HG03064 (cell line): ENCODE data around the gene DOCK4.
A peak's percentile ranks its signal among the peaks of the same experiment; 100 is the strongest.
"Not testable (repeated sequence)": the region's sequence is repeated elsewhere in the genome, so short reads cannot be mapped to it uniquely, and the experiment has no call there.

ENCODE experiments used
- ATAC-seq: cut with Tn5 transposase; IDR thresholded peaks from one replicate; pipeline ENCODE4 v1.9.1; 2021; ENCODE audit warnings: low read depth; ENCODE audit not compliant: unreplicated experiment

DOCK4 gene, protein sequence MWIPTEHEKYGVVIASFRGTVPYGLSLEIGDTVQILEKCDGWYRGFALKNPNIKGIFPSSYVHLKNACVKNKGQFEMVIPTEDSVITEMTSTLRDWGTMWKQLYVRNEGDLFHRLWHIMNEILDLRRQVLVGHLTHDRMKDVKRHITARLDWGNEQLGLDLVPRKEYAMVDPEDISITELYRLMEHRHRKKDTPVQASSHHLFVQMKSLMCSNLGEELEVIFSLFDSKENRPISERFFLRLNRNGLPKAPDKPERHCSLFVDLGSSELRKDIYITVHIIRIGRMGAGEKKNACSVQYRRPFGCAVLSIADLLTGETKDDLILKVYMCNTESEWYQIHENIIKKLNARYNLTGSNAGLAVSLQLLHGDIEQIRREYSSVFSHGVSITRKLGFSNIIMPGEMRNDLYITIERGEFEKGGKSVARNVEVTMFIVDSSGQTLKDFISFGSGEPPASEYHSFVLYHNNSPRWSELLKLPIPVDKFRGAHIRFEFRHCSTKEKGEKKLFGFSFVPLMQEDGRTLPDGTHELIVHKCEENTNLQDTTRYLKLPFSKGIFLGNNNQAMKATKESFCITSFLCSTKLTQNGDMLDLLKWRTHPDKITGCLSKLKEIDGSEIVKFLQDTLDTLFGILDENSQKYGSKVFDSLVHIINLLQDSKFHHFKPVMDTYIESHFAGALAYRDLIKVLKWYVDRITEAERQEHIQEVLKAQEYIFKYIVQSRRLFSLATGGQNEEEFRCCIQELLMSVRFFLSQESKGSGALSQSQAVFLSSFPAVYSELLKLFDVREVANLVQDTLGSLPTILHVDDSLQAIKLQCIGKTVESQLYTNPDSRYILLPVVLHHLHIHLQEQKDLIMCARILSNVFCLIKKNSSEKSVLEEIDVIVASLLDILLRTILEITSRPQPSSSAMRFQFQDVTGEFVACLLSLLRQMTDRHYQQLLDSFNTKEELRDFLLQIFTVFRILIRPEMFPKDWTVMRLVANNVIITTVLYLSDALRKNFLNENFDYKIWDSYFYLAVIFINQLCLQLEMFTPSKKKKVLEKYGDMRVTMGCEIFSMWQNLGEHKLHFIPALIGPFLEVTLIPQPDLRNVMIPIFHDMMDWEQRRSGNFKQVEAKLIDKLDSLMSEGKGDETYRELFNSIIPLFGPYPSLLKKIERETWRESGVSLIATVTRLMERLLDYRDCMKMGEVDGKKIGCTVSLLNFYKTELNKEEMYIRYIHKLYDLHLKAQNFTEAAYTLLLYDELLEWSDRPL (N-terminal part only)

DNA sequence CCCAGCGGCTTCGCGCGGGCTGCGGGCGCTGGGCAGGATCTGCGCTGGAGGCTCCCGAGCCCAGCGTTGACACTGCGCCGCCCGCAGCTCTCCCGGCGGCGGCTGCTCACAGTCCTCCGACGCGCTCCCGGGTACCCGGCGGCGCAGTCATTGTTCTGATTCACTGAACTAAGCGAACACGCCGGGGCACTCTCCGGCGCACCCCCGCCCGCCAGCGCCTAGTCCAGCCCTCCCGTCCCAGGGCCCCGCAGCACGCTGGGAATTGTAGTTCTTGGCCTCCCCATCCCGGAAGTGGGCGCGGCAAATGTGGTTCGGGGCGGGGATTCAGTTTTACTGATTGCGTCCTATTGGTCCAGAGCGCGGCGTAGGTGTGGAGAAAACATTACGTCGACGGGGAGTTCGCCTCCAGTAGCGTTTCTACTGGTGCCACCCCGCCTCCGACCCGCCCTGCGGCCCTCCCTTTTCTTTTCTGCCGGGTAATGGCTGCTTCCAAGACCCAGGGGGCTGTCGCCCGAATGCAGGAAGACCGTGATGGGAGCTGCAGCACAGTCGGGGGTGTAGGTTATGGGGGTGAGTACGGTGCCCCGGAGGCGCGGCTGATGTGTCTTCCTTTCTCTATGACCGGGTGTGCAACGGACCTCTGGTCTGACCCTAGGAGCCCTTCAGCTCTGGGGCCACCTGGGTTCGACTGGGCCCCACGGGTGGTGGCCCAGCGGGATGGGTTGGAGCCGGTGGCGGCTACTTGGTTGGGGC, at the start of gene DOCK4, which contains the start of gene ZNF277:
Gene DOCK4 (minus strand): TSS at position 162 of the 753 bp plus-strand sequence. CDS start 261 bp downstream, outside the sequence.
Gene ZNF277 (plus strand): TSS at position 458 of the 753 bp plus-strand sequence. CDS start 22 bp downstream, at position 480.
- ATAC-seq, result peak; percentile 96

DNA sequence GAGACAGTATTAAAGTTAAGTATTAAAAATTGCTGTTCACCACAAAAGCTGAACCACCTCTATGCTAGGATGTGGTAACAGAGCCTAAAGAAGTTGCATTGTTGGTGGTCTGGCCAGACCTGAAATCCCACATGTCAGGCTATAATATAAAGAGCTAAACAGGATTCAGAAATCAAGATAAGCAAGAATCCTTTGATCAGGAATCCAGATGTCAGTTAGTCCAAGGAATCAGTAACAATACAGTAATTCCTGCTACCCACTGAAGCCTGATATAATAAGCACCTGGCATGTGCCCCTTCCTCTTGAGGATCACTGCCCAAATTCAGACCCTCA, 49.2 kb upstream of the DOCK4 start:
- ATAC-seq, result no peak

DNA sequence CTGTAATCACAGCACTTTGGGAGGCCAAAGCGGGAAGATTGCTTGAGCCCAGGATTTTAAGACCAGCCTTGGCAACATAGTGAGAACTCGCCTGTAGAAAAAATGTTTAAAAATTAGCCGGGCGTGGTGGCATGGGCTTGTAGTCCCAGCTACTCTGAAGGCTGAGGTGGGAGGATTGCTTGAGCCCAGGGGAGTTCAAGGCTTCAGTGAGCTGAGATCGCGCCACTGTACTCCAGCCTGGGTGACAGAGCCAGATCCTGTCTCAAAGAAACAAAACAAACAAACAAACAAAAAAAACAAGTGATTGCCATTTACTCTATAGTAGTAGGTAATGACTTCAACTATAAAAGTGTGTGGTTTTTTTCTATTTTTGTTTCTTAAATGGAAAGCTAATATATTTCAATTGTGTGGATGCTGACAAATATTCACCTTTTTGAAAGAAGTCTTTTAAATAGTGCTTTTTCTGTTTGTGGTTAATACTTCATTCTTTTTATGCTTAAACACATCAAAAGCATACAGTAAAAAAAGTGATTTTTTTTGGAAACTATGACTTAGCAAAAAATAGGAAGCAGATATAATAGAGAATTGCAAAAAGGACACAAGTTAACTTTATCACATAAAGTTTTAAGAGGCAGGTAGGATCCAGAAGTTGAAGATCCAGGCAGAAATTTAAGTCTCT, 48.6 kb upstream of the DOCK4 start:
- no peak for ATAC-seq

DNA sequence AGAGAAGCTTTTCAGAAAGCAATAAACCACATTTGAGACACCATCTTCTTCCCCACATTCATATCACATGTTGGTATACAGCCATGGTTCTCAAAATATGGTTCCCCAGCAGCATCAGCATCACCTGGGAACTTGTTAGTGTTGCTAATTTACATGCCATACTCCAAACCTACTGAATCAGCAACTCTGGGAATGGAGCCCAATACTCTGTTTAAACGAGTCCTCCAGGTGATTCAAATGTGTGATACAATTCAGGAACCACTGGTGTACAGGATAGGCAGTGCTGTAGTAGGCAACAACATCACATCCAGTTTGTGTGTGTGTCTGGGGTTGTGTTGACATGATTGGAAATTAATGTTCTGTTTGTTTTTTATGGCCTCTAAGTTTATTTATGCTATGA, 48.0 kb upstream of the DOCK4 start:
- no peak for ATAC-seq

DNA sequence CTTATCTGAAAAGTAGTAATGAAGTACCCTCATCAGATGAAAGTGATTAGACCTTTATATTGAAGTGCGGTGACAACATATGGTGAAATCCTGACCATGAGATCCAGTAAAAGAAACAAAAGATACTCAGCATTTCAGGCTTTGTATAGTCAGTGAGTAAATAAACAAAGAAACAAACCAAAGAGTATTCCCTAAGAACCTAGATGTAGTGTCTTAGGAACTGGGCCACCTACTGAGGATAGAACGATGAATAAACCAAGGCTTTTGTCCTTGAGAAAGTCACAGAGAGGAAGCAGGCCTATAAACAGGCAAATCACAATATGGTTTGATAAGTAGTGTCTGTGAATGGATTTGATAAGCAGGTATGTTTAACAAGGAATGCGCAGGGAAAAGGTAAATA, 46.5 kb upstream of the DOCK4 start:
- no peak for ATAC-seq

DNA sequence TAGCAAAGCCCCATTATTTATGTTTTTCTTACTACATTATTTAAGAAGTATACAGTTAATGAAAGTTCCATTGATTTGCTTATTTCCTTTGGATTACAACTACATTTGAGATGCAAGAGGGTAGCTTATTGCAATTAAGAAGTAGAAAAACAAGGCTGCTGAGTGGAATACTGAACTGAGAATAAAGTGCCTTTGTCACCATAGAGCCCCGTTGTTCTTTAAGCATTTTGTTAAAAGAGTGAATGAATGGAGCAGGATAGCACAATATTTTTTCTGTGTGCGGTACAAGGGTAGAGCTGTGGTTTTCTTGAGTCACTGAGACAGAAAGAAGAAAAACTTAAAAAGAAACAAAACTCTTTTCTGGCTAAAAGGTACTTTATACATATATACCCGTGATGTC, 45.9 kb upstream of the DOCK4 start:
- no peak for ATAC-seq

DNA sequence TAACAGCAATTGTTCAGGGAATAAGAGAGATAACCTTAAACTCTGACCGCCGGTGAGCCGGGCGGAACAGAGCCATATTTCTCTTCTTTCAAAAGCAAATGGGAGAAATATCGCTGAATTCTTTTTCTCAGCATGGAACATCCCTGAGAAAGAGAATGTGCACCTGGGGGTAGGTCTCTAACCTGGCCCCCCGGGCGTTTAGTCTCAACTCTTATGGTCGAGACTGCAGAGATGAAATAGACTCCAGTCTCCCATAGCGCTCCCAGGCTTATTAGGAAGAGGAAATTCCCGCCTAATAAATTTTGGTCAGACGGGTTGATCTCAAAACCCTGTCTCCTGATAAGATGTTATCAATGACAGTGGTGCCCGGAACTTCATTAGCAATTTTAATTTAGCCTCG, 43.8 kb upstream of the DOCK4 start:
- not testable (repeated sequence) for ATAC-seq

DNA sequence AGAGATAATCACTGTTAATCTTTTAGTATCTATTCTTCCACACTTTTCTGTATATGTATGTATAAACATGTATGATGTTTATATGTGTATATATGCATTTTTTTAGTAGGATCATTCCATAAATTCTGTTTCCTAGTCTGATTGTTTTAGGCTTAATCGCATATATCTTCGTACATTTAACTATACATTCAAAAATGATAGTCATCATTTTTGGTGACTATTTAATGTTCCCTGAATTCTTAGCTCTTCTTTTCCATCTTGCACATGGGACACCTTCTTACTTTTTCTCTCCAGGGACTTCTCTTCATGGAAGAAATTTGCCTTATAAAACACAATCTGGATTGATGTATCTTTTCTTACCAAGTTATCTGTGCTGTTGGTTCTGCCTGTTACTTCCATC, 42.4 kb upstream of the DOCK4 start:
- ATAC-seq, result no peak

DNA sequence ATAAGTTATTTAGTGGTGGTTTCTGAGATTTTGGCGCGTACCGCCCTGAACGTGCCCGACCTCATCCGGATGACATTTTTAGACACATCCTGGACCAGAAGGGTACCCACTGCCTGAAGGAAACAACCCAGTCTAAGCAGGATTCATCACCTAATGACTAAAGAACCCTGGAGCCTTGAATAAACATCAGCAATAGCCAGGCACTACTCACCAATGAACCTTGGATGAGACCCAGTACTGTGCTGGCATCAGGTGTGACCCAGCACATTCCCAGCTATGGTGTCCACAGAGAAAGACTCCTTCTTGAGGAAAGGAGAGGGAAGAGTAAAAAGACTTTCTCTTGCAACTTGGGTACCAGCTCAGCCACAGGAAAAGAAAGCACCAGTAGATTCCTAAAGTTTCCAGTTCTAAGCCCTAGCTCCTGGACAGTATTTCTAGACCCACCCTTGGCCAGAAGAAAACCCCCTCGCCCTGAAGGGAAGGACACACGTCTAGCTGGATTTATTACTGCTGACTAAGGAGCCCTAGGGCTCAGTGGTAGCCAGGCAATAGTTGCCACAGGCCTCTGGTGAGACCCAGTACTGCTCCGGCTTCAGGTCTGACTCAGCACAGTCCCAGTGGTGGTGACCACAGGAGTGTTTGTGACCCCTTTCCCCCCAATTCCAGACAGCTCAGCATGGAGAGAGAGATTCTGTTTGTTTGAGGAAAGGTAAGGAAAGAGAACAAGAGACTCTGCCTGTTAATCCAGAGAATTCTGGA, 32.8 kb upstream of the DOCK4 start:
- no peak for ATAC-seq

DNA sequence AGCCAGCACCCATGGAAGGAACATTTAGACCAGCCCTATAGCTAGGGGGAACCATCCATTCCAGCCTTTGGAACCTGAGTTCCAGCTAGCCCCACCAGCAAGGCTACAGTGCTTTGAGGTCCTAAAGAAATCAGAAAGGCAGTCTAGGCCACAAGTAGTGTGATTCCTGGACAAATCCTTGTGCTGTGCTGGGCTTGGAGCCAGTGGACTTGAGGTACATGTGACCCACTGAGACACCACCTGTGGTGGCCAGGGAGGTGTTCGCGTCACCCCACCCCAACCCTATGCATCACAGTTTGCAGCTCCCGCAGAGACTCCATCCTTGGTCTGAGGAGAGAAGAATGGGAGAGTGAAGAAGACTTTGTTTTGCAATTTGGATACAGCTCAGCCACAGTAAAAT, 32.1 kb upstream of the DOCK4 start:
- ATAC-seq, result no peak

DNA sequence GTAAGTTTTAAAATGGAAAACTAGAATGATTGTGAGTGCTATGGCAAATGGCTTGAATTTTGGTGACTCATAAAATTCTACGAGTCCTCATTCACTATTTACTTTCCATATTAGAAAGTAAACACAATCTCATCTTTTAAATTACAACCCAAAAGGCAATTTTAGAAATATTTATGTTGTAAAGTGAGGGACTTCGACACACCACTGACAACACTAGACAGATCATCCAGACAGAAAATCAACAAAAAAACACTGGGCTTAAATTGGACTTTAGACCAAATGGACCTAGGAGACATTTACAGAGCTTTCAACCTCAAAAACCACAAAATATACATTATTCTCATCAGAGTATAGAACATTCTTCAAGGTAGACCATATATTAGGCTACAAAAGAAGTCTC, 30.4 kb upstream of the DOCK4 start:
- ATAC-seq, result no peak

DNA sequence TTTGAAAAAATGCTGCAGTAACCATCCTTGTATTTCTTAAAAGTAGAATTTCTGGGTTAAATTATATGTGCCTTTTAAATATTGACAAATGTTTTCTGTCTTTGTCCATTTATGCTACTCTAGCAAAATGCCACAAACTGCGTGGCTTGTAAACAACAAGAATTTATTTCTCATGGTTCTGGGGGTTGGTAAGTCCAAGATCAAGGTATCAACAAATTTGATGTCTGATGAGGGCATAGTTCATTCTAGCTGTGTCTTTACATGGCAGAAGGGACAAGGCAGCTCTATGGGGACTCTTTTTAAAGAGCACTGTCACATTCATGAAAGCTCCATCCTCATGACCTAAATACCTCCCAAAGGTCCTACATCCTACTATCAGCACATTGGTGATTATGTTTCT, 27.9 kb upstream of the DOCK4 start:
- ATAC-seq, result no peak

DNA sequence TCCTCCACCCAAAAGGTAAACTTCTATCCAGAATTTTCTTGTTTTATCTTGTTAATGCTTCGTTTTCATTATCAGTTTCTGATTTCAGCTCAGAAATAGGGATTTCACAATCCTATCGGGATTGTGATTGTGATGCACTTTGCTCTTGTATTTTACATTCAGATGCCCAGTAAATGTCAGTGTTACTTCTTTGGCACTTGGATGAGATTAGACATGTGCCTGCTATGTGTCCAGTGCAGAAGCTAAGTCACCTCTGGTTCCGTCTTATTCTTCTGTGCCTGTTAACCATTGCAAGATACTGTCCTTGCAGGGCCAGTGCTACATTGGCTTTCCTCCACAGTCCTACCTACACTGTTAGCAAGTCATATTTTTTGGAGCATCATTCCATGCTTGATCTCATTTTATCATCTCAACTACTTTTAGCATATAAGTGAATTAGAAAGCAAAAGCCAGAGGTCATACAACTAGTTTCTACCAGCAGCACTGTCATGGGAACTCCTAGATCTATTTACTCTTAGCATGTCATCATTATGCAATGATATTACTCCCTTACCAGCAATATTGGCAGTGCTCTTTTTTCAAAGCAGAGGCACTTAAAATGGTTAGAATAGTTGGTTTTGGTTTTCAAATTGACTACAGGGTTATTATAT, 27.0 kb upstream of the DOCK4 start:
- no peak for ATAC-seq

DNA sequence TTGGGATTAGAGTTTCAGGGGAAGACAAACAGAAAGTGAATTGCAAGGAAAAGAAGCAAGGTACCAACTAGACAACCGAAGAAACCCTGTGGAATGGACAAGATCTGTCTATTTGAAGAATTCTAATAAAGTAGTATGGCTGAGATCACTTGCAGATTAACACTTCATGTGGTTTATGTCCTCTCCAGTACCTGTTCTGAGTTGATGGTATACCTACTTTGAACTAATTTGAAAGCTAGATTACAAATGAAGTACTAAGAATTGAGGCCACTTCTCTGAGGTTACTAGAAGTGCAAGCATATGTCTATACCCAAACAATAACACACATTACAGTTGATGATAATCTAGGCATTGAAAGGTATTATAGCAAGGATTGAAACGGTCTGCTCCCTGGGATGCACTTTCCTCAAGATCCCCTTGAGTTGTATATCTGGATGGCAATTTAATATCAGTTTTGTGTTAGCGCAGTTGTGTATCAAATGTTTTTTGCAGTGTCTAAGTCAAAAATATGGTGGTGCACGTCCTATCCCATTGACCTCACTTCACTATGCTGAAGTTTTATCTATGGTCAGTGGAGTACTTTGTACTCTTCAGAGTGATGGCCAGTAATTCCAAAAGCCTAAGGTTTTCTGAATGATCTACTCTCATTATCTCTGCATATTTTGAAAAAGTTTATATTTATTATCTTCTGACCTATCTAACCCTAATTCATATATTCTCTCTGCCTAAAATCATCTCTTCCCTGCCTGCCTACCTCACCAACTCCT, 26.2 kb upstream of the DOCK4 start:
- ATAC-seq, result no peak

DNA sequence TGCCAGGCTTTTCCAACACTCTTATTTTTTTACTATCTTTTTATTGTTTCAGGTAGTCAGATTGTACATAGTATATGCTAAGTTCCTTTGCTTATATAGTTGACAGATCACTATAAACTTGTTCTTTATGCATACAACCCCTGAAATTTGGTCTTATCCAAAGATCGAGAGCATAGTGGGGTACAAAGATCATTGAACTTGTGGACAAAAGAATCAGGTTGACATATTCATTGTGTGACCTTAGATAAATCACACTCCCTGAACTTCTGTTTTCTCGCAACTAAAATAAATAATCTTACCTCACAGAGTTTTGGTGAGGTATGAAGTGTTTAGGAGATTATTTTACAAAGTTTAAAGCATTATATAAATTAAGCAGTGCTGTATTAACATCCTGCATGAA, 22.4 kb upstream of the DOCK4 start:
- no peak for ATAC-seq

DNA sequence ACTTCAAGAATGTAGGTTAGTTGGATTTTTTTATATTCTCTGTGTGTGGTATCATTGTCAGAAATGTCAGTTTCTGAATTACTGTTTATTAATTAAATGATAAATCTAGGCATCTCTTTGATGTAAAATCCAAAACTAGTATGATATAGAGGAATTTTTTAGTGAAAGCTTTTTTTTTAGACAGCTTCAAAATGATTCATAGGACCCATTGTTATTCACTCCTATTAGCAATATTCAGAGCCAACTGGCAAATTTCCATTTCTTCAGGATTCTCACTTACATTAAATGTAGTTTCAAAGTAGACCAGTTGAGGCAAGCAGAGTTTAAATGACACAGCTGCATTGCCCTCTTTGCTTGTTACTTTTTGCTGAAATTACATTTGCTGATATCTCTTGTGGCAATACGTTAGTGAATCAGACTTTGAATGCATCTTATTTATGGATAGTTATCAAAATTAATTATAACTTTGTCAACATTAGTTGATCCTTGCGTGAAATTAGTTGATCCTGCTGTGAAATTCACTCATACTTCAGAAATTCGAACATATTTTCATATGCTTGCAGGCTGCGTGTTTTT, 20.6 kb upstream of the DOCK4 start:
- no peak for ATAC-seq

DNA sequence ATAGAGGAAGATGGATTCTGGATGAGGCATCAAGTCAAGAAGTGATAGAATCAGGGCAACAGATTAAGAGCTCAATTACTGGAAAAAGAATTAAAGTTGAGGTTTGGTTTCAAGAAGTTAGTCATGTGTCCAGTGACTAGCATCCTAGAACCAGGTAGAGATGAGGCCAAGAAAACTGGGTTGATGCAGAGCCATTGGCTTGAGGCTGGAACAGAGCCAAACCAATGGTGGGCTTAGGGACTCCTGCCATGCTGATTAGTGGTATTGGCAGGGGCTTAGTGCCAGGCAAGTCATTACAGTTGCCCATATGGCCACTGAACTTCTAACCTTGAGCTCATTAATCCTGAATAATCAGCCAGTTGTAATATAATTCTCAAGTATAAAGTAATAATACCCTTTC, 18.8 kb upstream of the DOCK4 start:
- ATAC-seq, result no peak
